SK-N-MC (cell line): Measurements from ENCODE around the gene AFDN.

Experiments used
- DNase-seq: peaks from one replicate; pipeline ENCODE4 v3.0.0-alpha.2; 2011; ENCODE audit warnings: low read depth, low spot score
- H3K27ac ChIP-seq: fragments of 200-600 bp; sonication (generic); 2 replicates; pipeline ENCODE4 v1.5.1; 2016; ENCODE audit warnings: mixed run types
- H3K36me3 ChIP-seq: fragments of 200-600 bp; sonication (generic); 2 replicates; pipeline ENCODE4 v1.6.1; 2017; ENCODE audit warnings: antibody characterized with exemption, low read length, mixed read lengths; ENCODE audit not compliant: insufficient read depth
- H3K4me3 ChIP-seq: fragments of 200-600 bp; sonication (generic); 2 replicates; pipeline ENCODE4 v1.5.1; 2016
- H3K9ac ChIP-seq: fragments of 200-600 bp; sonication (generic); 2 replicates; pipeline ENCODE4 v1.8.0; 2017; ENCODE audit warnings: mixed run types, mixed read lengths; ENCODE audit not compliant: insufficient read length
- H3K9me3 ChIP-seq: fragments of 200-600 bp; sonication (generic); 2 replicates; pipeline ENCODE4 v1.6.1; 2017; ENCODE audit warnings: low read depth, mild to moderate bottlenecking, antibody characterized with exemption, low read length, moderate library complexity, mixed read lengths
- EZH2 ChIP-seq: fragments of 200-600 bp; sonication (generic); IDR thresholded peaks from one replicate; pipeline ENCODE4 v1.6.1; 2017; ENCODE audit warnings: antibody characterized with exemption
- FOXP2 ChIP-seq: optimal IDR thresholded peaks from 2 replicates; pipeline ENCODE3; 2011; ENCODE audit warnings: mild to moderate bottlenecking, moderate library complexity; ENCODE audit not compliant: insufficient read depth; ENCODE audit errors: extremely low read length, control extremely low read depth
- POLR2AphosphoS5 ChIP-seq: IDR thresholded peaks from 2 replicates; pipeline ENCODE4 v1.6.1; 2012; ENCODE audit warnings: mild to moderate bottlenecking, low read depth, low read length, borderline replicate concordance

AFDN gene

DNA sequence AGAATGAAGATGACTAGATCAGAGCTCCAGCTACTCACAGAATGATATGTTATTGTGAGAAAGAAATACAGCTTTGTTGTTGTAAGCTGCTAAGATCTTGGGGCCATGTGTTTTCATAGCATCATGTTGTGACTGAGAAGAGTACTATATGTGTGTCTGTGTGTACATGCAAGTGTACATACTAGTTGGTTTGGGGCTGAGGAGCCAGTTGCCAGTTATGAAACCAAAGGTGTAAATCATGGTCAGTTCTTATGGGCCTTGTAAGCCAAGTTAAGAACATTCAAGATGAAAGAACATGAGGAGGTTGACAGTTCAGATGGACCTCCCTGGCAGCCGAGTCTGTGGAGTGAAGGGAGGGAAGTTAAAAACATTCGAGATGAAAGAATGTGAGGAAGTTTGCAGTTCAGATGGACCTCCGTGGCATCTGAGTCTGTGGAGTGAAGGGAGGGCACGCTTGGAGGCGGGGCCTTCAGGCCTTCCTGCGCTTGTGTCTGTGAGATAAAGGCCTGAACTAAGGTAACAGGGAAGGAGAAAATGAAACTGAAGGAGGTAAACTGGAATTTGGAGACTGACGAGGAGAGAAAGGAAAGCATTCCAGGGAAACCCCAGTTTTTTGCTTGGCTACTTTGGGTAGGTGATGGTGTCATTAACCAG, 13.9 kb downstream of the AFDN start:
- Histone ChIP-seq H3K27ac (no peak overlapping the region), H3K4me3 (no peak overlapping the region)
- TF ChIP-seq FOXP2: no peak
- no peak for TF ChIP-seq POLR2AphosphoS5
- no peak for TF ChIP-seq EZH2

DNA sequence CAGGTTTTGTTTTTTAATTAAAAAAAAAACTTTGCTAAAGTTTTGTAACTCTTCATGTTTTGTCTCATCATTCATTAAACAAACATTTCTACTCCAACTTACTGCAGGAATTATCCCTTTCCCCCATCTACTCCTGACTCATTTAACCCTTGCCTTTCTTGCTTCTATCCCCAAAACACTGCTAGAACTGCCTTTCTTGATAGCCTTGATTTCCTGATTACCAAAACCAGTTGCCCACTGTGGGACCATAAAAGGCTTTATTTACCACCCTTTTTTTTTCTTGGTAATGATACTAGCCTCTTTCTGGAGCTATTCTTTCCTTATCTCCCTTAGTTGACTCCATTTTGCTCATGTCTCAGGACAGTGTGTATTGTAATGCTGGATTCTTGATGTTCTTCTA, 15.3 kb downstream of the AFDN start:
- H3K9ac ChIP-seq: no peak overlapping the region
- no peaks in the 10 kb centered on the region for H3K36me3 ChIP-seq
- H3K4me3 ChIP-seq: no peak overlapping the region
- DNase-seq: no peak
- H3K27ac ChIP-seq: no peak overlapping the region
- no peaks in the 10 kb centered on the region for H3K9me3 ChIP-seq
- no peak for TF ChIP-seq FOXP2
- no peak for TF ChIP-seq POLR2AphosphoS5
- TF ChIP-seq EZH2: no peak

More for the DNA sequence above, 13.9 kb downstream of the AFDN start:
- DNase-seq: no peak
- Histone ChIP-seq H3K36me3 (no peaks in the 10 kb centered on the region), H3K9me3 (no peaks in the 10 kb centered on the region), H3K9ac (no peak overlapping the region)

DNA sequence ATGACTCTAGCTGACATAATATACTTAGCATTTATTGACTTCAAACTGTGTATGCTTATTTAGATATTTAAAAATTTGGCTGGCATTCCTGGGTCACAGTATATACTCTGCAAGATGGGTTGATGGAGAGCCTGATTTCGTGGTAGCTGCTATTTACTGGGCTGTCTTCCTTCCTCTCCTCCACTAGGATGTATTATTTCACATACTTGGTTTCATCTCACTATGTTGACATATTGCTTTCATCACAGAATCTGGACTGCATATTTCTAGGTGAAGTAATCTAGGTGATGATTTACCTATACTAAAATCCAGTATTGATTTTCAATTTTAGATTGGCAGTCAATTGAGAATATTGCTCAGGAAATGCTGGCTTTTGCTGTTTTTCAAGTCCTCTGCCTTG, 15.7 kb downstream of the AFDN start:
- TF ChIP-seq EZH2 (no peak), POLR2AphosphoS5 (no peak), FOXP2 (no peak)
- Histone ChIP-seq H3K4me3 (no peak overlapping the region), H3K9ac (no peak overlapping the region), H3K36me3 (no peaks in the 10 kb centered on the region), H3K27ac (no peak overlapping the region), H3K9me3 (no peaks in the 10 kb centered on the region)
- no peak for DNase-seq

- H3K36me3 ChIP-seq: no peaks in the 10 kb centered on the region
- DNase-seq: no peak
- H3K27ac ChIP-seq: no peak overlapping the region
- H3K9me3 ChIP-seq: no peaks in the 10 kb centered on the region
- no peak overlapping the region for H3K9ac ChIP-seq
- H3K4me3 ChIP-seq: no peak overlapping the region
- TF ChIP-seq FOXP2 (no peak), EZH2 (no peak), POLR2AphosphoS5 (no peak)
Measured at GRCh38 chr6:167843023-167843422, 16.3 kb downstream of the AFDN start.

- no peaks in the 10 kb centered on the region for H3K9me3 ChIP-seq
- H3K9ac ChIP-seq: no peak overlapping the region
- no peak overlapping the region for H3K4me3 ChIP-seq
- H3K36me3 ChIP-seq: no peaks in the 10 kb centered on the region
- H3K27ac ChIP-seq: no peak overlapping the region
- no peak for DNase-seq
- no peak for TF ChIP-seq POLR2AphosphoS5
- no peak for TF ChIP-seq EZH2
- no peak for TF ChIP-seq FOXP2
Measured at GRCh38 chr6:167845856-167846255, 19.1 kb downstream of the AFDN start.

DNA sequence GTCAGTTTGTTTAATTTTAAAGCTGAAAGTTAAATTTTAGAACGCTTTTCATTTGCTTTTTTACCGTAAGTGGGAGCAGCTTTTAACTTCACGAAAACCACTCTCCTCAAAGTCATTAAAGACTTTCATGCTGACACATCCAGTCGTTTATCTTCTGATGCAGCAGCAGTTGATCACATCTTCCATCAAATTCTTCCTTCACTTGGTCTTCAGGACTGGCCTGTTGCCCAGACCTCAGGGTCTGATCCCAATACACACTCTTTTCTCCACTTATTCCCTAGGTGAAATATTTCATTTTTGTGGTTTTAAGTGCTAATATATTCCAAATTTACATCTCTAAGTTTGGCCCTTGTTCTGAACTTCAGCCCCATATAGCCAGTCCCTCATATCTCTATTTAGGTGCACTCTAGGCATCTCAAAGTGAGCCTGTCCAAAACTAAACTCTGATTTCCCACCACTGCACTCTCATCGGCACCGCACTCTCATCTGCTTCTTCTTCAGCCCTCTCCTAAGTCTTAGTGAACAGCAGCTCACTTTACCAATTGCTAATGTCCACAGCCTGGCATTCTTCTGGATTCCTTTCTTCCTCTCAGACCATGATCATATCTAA, 20.4 kb downstream of the AFDN start:
- peaks cover 3% of the 10 kb centered on the region; the same call in 1 of the 2 replicates for H3K36me3 ChIP-seq
- H3K27ac ChIP-seq: no peak overlapping the region
- DNase-seq: no peak
- no peak for TF ChIP-seq FOXP2
- TF ChIP-seq POLR2AphosphoS5: no peak
- no peak for TF ChIP-seq EZH2
- no peaks in the 10 kb centered on the region for H3K9me3 ChIP-seq
- no peak overlapping the region for H3K9ac ChIP-seq
- no peak overlapping the region for H3K4me3 ChIP-seq

DNA sequence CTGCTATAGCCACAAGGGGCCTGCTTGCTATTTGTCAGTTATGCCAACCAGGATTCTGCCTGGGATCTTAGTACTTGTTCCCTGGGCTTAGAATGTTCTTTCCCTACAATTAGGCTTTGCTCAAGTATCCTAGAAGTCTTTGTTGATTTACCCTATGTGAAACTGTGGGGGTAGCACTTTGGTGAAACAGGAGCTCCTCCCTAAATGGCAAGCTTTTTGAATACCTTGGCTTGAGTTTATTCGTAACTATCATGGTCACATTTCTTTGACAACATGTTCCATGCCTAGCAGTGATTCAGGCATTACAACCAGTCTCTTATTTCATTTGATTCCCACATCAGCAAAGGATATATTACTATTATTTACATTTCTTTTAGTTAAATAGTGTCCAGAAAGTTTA, 21.2 kb downstream of the AFDN start:
- Histone ChIP-seq H3K9me3 (no peaks in the 10 kb centered on the region), H3K36me3 (peaks cover 5% of the 10 kb centered on the region; the same call in 1 of the 2 replicates), H3K9ac (no peak overlapping the region), H3K27ac (no peak overlapping the region), H3K4me3 (no peak overlapping the region)
- DNase-seq: no peak
- TF ChIP-seq EZH2: no peak
- TF ChIP-seq POLR2AphosphoS5: no peak
- no peak for TF ChIP-seq FOXP2

DNA sequence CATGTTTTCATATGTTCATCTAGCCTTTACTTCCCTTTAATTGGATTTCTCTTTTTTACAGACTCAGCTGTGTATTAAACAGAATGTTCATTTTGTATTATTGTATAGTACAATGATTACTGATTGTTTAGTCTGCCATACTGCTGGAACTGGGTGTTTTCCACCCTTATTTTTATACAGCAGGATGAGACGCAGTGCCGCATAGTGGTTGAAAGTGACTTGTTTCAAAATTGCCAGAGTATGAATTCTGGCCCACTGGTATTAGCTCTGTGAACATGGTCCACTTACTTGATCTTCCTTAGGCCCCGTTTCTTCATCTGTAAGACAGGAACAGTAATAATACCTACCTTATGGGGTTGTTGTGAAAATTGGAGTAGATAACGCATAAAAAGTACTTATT, 22.1 kb downstream of the AFDN start:
- TF ChIP-seq FOXP2: no peak
- TF ChIP-seq POLR2AphosphoS5: no peak
- TF ChIP-seq EZH2: no peak
- H3K36me3 ChIP-seq: peaks cover 5% of the 10 kb centered on the region; the same call in 1 of the 2 replicates
- DNase-seq: no peak
- no peak overlapping the region for H3K4me3 ChIP-seq
- H3K27ac ChIP-seq: no peak overlapping the region
- no peak overlapping the region for H3K9ac ChIP-seq
- no peaks in the 10 kb centered on the region for H3K9me3 ChIP-seq

DNA sequence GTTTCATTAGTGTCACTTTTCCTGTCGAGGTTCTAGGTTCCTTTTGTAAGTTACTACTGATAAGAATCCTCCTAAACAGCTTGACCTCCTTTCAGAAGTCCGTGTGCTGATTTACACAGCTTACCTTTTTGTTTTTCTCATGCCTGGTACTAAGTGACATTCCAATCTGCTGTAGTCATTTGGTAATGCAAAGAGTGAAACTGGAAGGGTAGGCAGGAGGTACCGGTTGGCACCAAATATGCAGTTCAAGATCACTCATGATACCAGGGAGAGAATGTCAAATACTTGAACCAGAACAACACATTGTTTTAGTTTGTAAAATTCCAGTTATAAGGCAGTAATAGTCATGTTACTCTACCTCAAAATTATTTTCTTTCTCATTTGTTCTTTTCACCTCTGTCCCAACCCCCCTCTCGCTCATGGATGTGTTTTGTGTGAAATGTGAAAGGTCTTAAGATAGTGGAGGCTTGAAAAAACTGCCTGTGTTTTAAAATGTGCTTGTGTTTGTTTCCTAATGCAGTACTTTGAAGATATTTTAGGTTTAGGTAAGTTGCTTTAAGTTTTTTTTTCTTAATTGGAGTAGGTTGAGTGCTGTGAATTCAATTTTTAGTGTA, 23.2 kb downstream of the AFDN start:
- DNase-seq: no peak

More for the DNA sequence above, 23.2 kb downstream of the AFDN start:
- Histone ChIP-seq H3K36me3 (peaks cover 5% of the 10 kb centered on the region; the same call in 1 of the 2 replicates), H3K4me3 (no peak overlapping the region), H3K9me3 (no peaks in the 10 kb centered on the region), H3K27ac (no peak overlapping the region), H3K9ac (no peak overlapping the region)
- TF ChIP-seq POLR2AphosphoS5 (no peak), FOXP2 (no peak), EZH2 (no peak)
